ENCODE measurements around the gene INTS13.
A peak's percentile ranks its signal among the peaks of the same experiment; 100 is the strongest.
"Not testable (repeated sequence)": the region's sequence is repeated elsewhere in the genome, so short reads cannot be mapped to it uniquely, and the experiment has no call there.

The INTS13 gene

GRCh38 chr12:26937863-26938700 is at the start of gene INTS13, which contains the start of gene FGFR1OP2:
INTS13 (minus strand) TSS chr12:26937981; CDS start chr12:26936803, 1,178 bp downstream.
FGFR1OP2 (plus strand) TSS chr12:26938470; CDS start chr12:26954159, 15,689 bp downstream.
- in situ Hi-C loops (cut with MboI; ENCODE audit: low pct_unique_long_range_greater_than_20kb, low sequenced_read_pairs) = no loop called here
- peak; percentile 99 for DNase-seq

GRCh38 chr12:26982866-26983265 is 45.1 kb upstream of the INTS13 start:
- in situ Hi-C loops (cut with MboI; ENCODE audit: low pct_unique_long_range_greater_than_20kb, low sequenced_read_pairs) = no loop called here
- DNase-seq = no peak

GRCh38 chr12:26979733-26980132 is 42.0 kb upstream of the INTS13 start:
- DNase-seq = no peak
- in situ Hi-C loops (cut with MboI; ENCODE audit: low pct_unique_long_range_greater_than_20kb, low sequenced_read_pairs) = no loop called here

- in situ Hi-C loops (cut with MboI; ENCODE audit: low pct_unique_long_range_greater_than_20kb, low sequenced_read_pairs) = no loop called here
- no peak for DNase-seq
Measured at GRCh38 chr12:26978801-26979200, 41.0 kb upstream of the INTS13 start.

GRCh38 chr12:26976687-26977086 is 38.9 kb upstream of the INTS13 start:
- peak; percentile 68 for DNase-seq
- in situ Hi-C loops (cut with MboI; ENCODE audit: low pct_unique_long_range_greater_than_20kb, low sequenced_read_pairs) = no loop called here

- in situ Hi-C loops (cut with MboI; ENCODE audit: low pct_unique_long_range_greater_than_20kb, low sequenced_read_pairs) = no loop called here
- no peak for DNase-seq
Measured at GRCh38 chr12:26971963-26972362, 34.2 kb upstream of the INTS13 start.

- no peak for DNase-seq
- in situ Hi-C loops (cut with MboI; ENCODE audit: low pct_unique_long_range_greater_than_20kb, low sequenced_read_pairs) = no loop called here
Measured at GRCh38 chr12:26970136-26970535, 32.4 kb upstream of the INTS13 start.

GRCh38 chr12:26966842-26967241 is 29.1 kb upstream of the INTS13 start:
- in situ Hi-C loops (cut with MboI; ENCODE audit: low pct_unique_long_range_greater_than_20kb, low sequenced_read_pairs) = no loop called here
- no peak for DNase-seq

GRCh38 chr12:26963413-26963812 is 25.6 kb upstream of the INTS13 start:
- no peak for DNase-seq
- in situ Hi-C loops (cut with MboI; ENCODE audit: low pct_unique_long_range_greater_than_20kb, low sequenced_read_pairs) = no loop called here

GRCh38 chr12:26961803-26962202 is 24.0 kb upstream of the INTS13 start:
- no peak for DNase-seq
- in situ Hi-C loops (cut with MboI; ENCODE audit: low pct_unique_long_range_greater_than_20kb, low sequenced_read_pairs) = no loop called here

GRCh38 chr12:26961391-26961790 is 23.6 kb upstream of the INTS13 start:
- DNase-seq; in situ Hi-C loops (cut with MboI; ENCODE audit: low pct_unique_long_range_greater_than_20kb, low sequenced_read_pairs): not testable (repeated sequence)

GRCh38 chr12:26954027-26954426 is 16.2 kb upstream of the INTS13 start:
- in situ Hi-C loops (cut with MboI; ENCODE audit: low pct_unique_long_range_greater_than_20kb, low sequenced_read_pairs) = no loop called here
- DNase-seq = no peak

- in situ Hi-C loops (cut with MboI; ENCODE audit: low pct_unique_long_range_greater_than_20kb, low sequenced_read_pairs) = no loop called here
- no peak for DNase-seq
Measured at GRCh38 chr12:26953447-26953846, 15.7 kb upstream of the INTS13 start.

GRCh38 chr12:26948309-26948708 is 10.5 kb upstream of the INTS13 start:
- in situ Hi-C loops (cut with MboI; ENCODE audit: low pct_unique_long_range_greater_than_20kb, low sequenced_read_pairs) = no loop called here

GRCh38 chr12:26941215-26941594 is 3.4 kb upstream of the INTS13 start:
- DNase-seq = peak; percentile 20
- in situ Hi-C loops (cut with MboI; ENCODE audit: low pct_unique_long_range_greater_than_20kb, low sequenced_read_pairs) = no loop called here

More at GRCh38 chr12:26948309-26948708, 10.5 kb upstream of the INTS13 start:
- DNase-seq = no peak

- DNase-seq = peak; percentile 20
- in situ Hi-C loops (cut with MboI; ENCODE audit: low pct_unique_long_range_greater_than_20kb, low sequenced_read_pairs) = no loop called here
Measured at GRCh38 chr12:26940516-26941214, 2.9 kb upstream of the INTS13 start.

GRCh38 chr12:26939953-26940352 is 2.2 kb upstream of the INTS13 start:
- DNase-seq = peak; percentile 23
- in situ Hi-C loops (cut with MboI; ENCODE audit: low pct_unique_long_range_greater_than_20kb, low sequenced_read_pairs) = no loop called here

GRCh38 chr12:26939192-26939832 is 1.5 kb upstream of the INTS13 start:
- DNase-seq = peak; percentile 58
- in situ Hi-C loops (cut with MboI; ENCODE audit: low pct_unique_long_range_greater_than_20kb, low sequenced_read_pairs) = no loop called here

- DNase-seq = no peak
- in situ Hi-C loops (cut with MboI; ENCODE audit: low pct_unique_long_range_greater_than_20kb, low sequenced_read_pairs) = no loop called here
Measured at GRCh38 chr12:26938701-26939062, 901 bp upstream of the INTS13 start.

GRCh38 chr12:26937443-26937862 is 328 bp downstream of the INTS13 start:
- in situ Hi-C loops (cut with MboI; ENCODE audit: low pct_unique_long_range_greater_than_20kb, low sequenced_read_pairs) = no loop called here
- DNase-seq = no peak

Measured in KBM-7 (cell line).